Endothelial cell of umbilical vein (primary cell): ENCODE results near the gene CRHR1. TPM values are rescaled to one million over a fixed set of nuclear protein-coding genes. Genes with fewer than 3 reads are reported as not detected.

ENCODE experiments used
- BruUV-seq: library from RNA; stranded (reverse); fragments of 400-500 nt; replicated peaks from 2 replicates; lab custom pipeline; 2021; lab: Mats Ljungman, UMichigan
- CTCF ChIA-PET: fragments of 300-600, 350-600 bp; sonication (Branson Sonifier 250); formaldehyde crosslinking; loops from one replicate; lab custom pipeline; 2021; ENCODE audit warnings: antibody characterized with exemption, inconsistent platforms; lab: Charles Lee
- POLR2A ChIA-PET: fragments of 300-600, 350-600 bp; sonication (Branson Sonifier 250); formaldehyde crosslinking; loops from one replicate; lab custom pipeline; 2021; ENCODE audit warnings: antibody characterized with exemption, inconsistent platforms; lab: Charles Lee
- DNase-seq: peaks from one replicate; pipeline ENCODE4 v3.0.0-alpha.2; 2011; ENCODE audit warnings: low read depth, low spot score
- FAIRE-seq: peaks from 2 replicates; lab custom pipeline; 2011; peaks lifted over from hg19 to GRCh38; lab: Jason Lieb, UNC
- H2AFZ ChIP-seq: 2 replicates; pipeline ENCODE4 v1.6.0; 2012; ENCODE audit warnings: low read depth, low read length, control low read depth, inconsistent platforms
- H3K27ac ChIP-seq: 2 replicates; pipeline ENCODE4 v1.5.1; 2011; ENCODE audit warnings: low read depth, mild to moderate bottlenecking, control low read depth, low read length, moderate library complexity; ENCODE audit not compliant: insufficient read depth
- H3K27me3 ChIP-seq, 2 experiments: 2 replicates each; pipeline versions ENCODE4 v1.6.0 to v1.6.1; 2011; ENCODE audit warnings: low read length in 2 of 2, mixed read lengths in 1 of 2; ENCODE audit not compliant: control insufficient read depth in 2 of 2, insufficient read depth in 2 of 2
- H3K36me3 ChIP-seq, 2 experiments: 2 replicates in 1 of 2; 3 replicates in 1 of 2; pipeline ENCODE4 v1.5.1; 2011; ENCODE audit warnings: low read length in 2 of 2, mild to moderate bottlenecking in 1 of 2, moderate library complexity in 1 of 2; ENCODE audit not compliant: control insufficient read depth in 2 of 2, insufficient read depth in 2 of 2; ENCODE audit errors: extremely low read depth in 1 of 2
- H3K4me1 ChIP-seq: 3 replicates; pipeline ENCODE4 v1.5.1; 2011; ENCODE audit warnings: mild to moderate bottlenecking, low read length; ENCODE audit not compliant: control insufficient read depth, insufficient read depth; ENCODE audit errors: extremely low read depth
- H3K4me2 ChIP-seq: 2 replicates; pipeline ENCODE4 v1.6.1; 2011; ENCODE audit warnings: low read length, control low read depth, mixed read lengths; ENCODE audit not compliant: insufficient read depth
- H3K4me3 ChIP-seq, 3 experiments: fragments of 200-600 bp in 1 of 3; sonication (generic), shearing (Covaris generic) in 1 of 3; replicated peaks in 1 of 3; 2 replicates each; pipeline ENCODE4 v1.5.1; 2011 to 2016; ENCODE audit warnings: control low read depth in 3 of 3, low read length in 3 of 3, mild to moderate bottlenecking in 2 of 3, inconsistent platforms in 1 of 3, low read depth in 1 of 3, moderate library complexity in 1 of 3; ENCODE audit not compliant: insufficient read depth in 1 of 3
- H3K79me2 ChIP-seq: 2 replicates; pipeline ENCODE4 v1.6.0; 2012; ENCODE audit warnings: low read length, inconsistent platforms; ENCODE audit not compliant: control insufficient read depth, insufficient read depth
- H3K9ac ChIP-seq: replicated peaks from 2 replicates; pipeline ENCODE3; 2011; ENCODE audit warnings: low read length, control low read depth; ENCODE audit not compliant: insufficient read depth; ENCODE audit errors: extremely low read depth
- H3K9me1 ChIP-seq: replicated peaks from 3 replicates; pipeline ENCODE4 v1.6.0; 2011; ENCODE audit warnings: mild to moderate bottlenecking, low read length; ENCODE audit not compliant: control insufficient read depth, insufficient read depth; ENCODE audit errors: extremely low read depth
- H3K9me3 ChIP-seq: replicated peaks from 2 replicates; pipeline ENCODE4 v1.5.1; 2012; ENCODE audit warnings: low read length, inconsistent platforms; ENCODE audit not compliant: control insufficient read depth, insufficient read depth
- H4K20me1 ChIP-seq: replicated peaks from 2 replicates; pipeline ENCODE3; 2011; ENCODE audit warnings: mild to moderate bottlenecking, low read length; ENCODE audit not compliant: control insufficient read depth, insufficient read depth; ENCODE audit errors: extremely low read depth
- EZH2 ChIP-seq: IDR thresholded peaks from 2 replicates; pipeline ENCODE4 v1.6.1; 2012; ENCODE audit warnings: borderline replicate concordance, low read depth, mild to moderate bottlenecking, moderate library complexity, low read length, inconsistent platforms; ENCODE audit not compliant: severe bottlenecking
- FOS ChIP-seq: IDR thresholded peaks from 2 replicates; pipeline ENCODE4 v1.6.1; 2011; ENCODE audit warnings: mild to moderate bottlenecking, low read length, moderate library complexity, borderline replicate concordance; ENCODE audit not compliant: insufficient read depth
- GATA2 ChIP-seq: IDR thresholded peaks from 2 replicates; pipeline ENCODE4 v1.7.0; 2011; ENCODE audit warnings: low read depth, mild to moderate bottlenecking, moderate library complexity, mixed read lengths, low read length; ENCODE audit not compliant: insufficient read length, insufficient read depth
- JUN ChIP-seq: IDR thresholded peaks from 2 replicates; pipeline ENCODE4 v1.6.1; 2011; ENCODE audit warnings: borderline replicate concordance, low read depth; ENCODE audit not compliant: insufficient read length, insufficient read depth
- MYC ChIP-seq: IDR thresholded peaks from one replicate; pipeline ENCODE4 v1.6.1; 2011; ENCODE audit warnings: mild to moderate bottlenecking, low read depth, low read length
- POLR2A ChIP-seq: IDR thresholded peaks from 2 replicates; pipeline ENCODE4 v1.6.1; 2012; ENCODE audit warnings: low read depth, mild to moderate bottlenecking, control low read depth, low read length
- POLR2AphosphoS5 ChIP-seq: IDR thresholded peaks from 2 replicates; pipeline ENCODE4 v1.6.1; 2012; ENCODE audit warnings: low read depth, mild to moderate bottlenecking, control low read depth, low read length, moderate library complexity; ENCODE audit not compliant: insufficient read depth
- dilution Hi-C: fragments of 300-500 bp; cut with MboI; formaldehyde crosslinking; loops from one replicate; pipeline ENCODE4 v1.15.0; 2019; ENCODE audit warnings: low sequenced_read_pairs; ENCODE audit not compliant: extremely low pct_ligation_motif_present
- intact Hi-C: fragments of 100-400 bp; cut with micrococcal nuclease; formaldehyde crosslinking; loops from one replicate; pipeline ENCODE4 v1.10.0; 2022
- polyA plus RNA-seq, 4 experiments: library from polyadenylated mRNA; depleted of rRNA in 3 of 4; stranded (reverse) in 3 of 4; unstranded in 1 of 4; fragments of >200 nt; gene quantifications; 2 replicates each; pipeline versions ENCODE4 v1.2.1 to v1.2.3, GENCODE V29; 2011 to 2012; ENCODE audit warnings: missing spikeins in 1 of 4
- total RNA-seq: library from RNA; stranded (reverse); gene quantifications from 2 replicates; pipeline ENCODE4 v1.2.3, GENCODE V29; 2021
- TF ChIP-seq, protein P1 (sequence below), 2 donors: IDR thresholded peaks; 1 replicate in 1 of 2; 2 replicates in 1 of 2; pipeline ENCODE4 v1.5.1; 2011; ENCODE audit warnings: low read length in 2 of 2, mild to moderate bottlenecking in 2 of 2, moderate library complexity in 2 of 2, control low read depth in 1 of 2, inconsistent platforms in 1 of 2, low read depth in 1 of 2; ENCODE audit not compliant: insufficient read depth in 1 of 2; ENCODE audit errors: extremely low read depth in 1 of 2
- TF ChIP-seq, protein P2 (sequence below): IDR thresholded peaks from 2 replicates; pipeline ENCODE4 v1.6.1; 2011; ENCODE audit not compliant: insufficient read depth, insufficient read length

Gene CRHR1
- total and polyA plus RNA-seq, 2 donors (not counting 3 experiments of a cell fraction or from before 2014, with no cell fraction given), result not detected

DNA sequence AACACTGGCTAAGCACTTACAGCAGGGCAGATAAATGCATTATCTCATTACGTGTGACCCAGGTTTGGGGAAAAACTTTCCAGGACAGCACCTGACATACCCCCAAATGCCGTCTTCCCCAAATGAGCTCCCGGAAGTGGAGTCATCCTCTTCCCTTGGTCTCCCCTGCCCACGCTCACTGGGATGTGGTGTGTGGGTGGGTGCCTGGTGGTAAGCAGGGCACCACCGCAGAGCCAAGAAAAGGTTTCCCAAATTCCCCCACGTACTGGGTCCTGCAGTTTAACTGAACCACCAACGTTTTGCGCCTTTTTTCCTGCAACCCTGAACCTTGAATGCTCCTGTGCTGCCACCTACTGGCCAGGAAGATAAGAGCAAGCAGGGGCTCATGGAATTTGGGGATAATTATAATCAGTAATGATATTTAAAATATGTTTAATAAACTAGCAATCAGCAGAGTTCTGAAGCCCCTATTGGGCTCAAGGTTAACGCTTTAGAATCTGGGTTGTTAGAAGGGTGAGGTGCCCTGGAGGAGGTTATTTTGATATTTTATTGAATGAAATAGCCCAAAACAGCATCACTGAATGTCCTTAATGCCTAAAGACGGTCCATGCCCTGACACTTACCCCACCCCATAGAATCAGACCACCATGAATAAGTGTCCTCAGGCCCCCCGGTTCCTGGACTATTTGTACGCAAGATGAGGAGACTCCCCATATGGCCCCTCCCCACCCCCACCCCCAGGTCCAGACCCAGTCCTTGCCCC, 68.6 kb downstream of the CRHR1 start:
- Histone ChIP-seq H3K4me3 (no peak overlapping the region), H3K9me3 (no peaks in the 10 kb centered on the region), H2AFZ (no peak overlapping the region), H4K20me1 (no peaks in the 10 kb centered on the region), H3K9me1 (no peaks in the 10 kb centered on the region), H3K4me2 (no peak overlapping the region), H3K4me1 (no peaks in the 10 kb centered on the region), H3K9ac (no peak overlapping the region), H3K36me3 (no peaks in the 10 kb centered on the region), H3K27ac (no peak overlapping the region), H3K27me3 (peaks cover 0 to 4% of the 10 kb centered on the region in 2 experiments), H3K79me2 (no peaks in the 10 kb centered on the region)
- intact Hi-C loops, result loop anchor here (1.0 kb wide), 1 partner anchor 212 kb away; no protein-coding TSS in a partner anchor
- dilution Hi-C loops, result no loop called here
- TF ChIP-seq MYC, result no peak
- TF ChIP-seq POLR2A, result no peak
- TF ChIP-seq, protein P1, sequence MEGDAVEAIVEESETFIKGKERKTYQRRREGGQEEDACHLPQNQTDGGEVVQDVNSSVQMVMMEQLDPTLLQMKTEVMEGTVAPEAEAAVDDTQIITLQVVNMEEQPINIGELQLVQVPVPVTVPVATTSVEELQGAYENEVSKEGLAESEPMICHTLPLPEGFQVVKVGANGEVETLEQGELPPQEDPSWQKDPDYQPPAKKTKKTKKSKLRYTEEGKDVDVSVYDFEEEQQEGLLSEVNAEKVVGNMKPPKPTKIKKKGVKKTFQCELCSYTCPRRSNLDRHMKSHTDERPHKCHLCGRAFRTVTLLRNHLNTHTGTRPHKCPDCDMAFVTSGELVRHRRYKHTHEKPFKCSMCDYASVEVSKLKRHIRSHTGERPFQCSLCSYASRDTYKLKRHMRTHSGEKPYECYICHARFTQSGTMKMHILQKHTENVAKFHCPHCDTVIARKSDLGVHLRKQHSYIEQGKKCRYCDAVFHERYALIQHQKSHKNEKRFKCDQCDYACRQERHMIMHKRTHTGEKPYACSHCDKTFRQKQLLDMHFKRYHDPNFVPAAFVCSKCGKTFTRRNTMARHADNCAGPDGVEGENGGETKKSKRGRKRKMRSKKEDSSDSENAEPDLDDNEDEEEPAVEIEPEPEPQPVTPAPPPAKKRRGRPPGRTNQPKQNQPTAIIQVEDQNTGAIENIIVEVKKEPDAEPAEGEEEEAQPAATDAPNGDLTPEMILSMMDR (IDR thresholded peaks at IDR 0.05; ENCODE audit: extremely low read depth in 1 of 2, insufficient read depth in 1 of 2, low read depth in 1 of 2, low read length in 2 of 2), result peak; percentile 76 to 91
- TF ChIP-seq, protein P2, sequence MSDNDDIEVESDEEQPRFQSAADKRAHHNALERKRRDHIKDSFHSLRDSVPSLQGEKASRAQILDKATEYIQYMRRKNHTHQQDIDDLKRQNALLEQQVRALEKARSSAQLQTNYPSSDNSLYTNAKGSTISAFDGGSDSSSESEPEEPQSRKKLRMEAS, result no peak
- DNase-seq (peak; percentile 44), FAIRE-seq (peak; percentile 88)
- CTCF ChIA-PET, result interaction anchor here (0.6 to 2.8 kb wide), 21 partner anchors 9 to 717 kb away, joined by 3 to 48 read pairs (median 5); partner anchors contain the start of gene ACBD4
- no TSS peak for BruUV-seq
- POLR2A ChIA-PET, result no interaction called here

DNA sequence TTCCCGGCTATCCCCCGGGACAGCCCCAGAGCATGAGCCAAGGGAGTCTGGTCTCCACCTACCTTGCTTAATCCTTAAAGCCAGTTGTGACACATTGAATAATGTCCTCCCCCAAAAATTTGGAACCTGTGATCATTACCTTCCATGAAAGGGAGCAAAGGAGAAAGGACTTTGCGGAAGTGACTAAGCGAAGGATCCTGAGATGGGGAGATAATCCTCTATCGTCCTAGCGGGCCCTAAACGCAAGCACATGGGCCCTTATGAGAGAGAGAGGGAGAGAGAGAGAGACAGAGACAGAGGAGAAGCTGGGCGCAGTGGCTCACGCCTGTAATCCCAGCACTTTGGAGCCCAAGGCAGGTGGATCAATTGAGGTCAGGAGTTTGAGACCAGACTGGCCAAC, 70.1 kb downstream of the CRHR1 start:
- no peak overlapping the region for H3K4me2 ChIP-seq
- H4K20me1 ChIP-seq, result no peaks in the 10 kb centered on the region
- no peaks in the 10 kb centered on the region for H3K9me3 ChIP-seq
- H3K36me3 ChIP-seq, result no peaks in the 10 kb centered on the region
- FAIRE-seq, result no peak
- no peak overlapping the region for H2AFZ ChIP-seq
- no peak for DNase-seq
- intact Hi-C loops, result no loop called here
- no peaks in the 10 kb centered on the region for H3K4me1 ChIP-seq
- dilution Hi-C loops, result no loop called here
- no peaks in the 10 kb centered on the region for H3K9me1 ChIP-seq
- H3K27ac ChIP-seq, result no peak overlapping the region
- no peak overlapping the region for H3K4me3 ChIP-seq
- ChIA-PET CTCF (interaction anchor here (0.7 to 1.6 kb wide), 2 partner anchors 214 to 459 kb away, joined by 3 to 9 read pairs; no protein-coding TSS in a partner anchor), POLR2A (no interaction called here)
- H3K79me2 ChIP-seq, result no peaks in the 10 kb centered on the region
- H3K9ac ChIP-seq, result no peak overlapping the region
- no peak for TF ChIP-seq EZH2
- no peak for TF ChIP-seq JUN
- TF ChIP-seq POLR2A, result no peak
- TF ChIP-seq POLR2AphosphoS5, result no peak
- TF ChIP-seq GATA2, result no peak
- TF ChIP-seq, protein P2, result no peak
- no peak for TF ChIP-seq FOS
- no peak for TF ChIP-seq MYC
- TF ChIP-seq, protein P1 (IDR thresholded peaks at IDR 0.05; ENCODE audit: extremely low read depth in 1 of 2, insufficient read depth in 1 of 2, low read depth in 1 of 2, low read length in 2 of 2), result no peak
- BruUV-seq, result no TSS peak
- H3K27me3 ChIP-seq, result peaks cover 0 to 4% of the 10 kb centered on the region in 2 experiments
